GM23338 (cell line): ENCODE data around the gene CD163L1.

ENCODE experiments used
- CREB1 ChIP-seq: fragments of 250-450 bp; sonication (Bioruptor Pico); IDR thresholded peaks from 2 replicates; pipeline ENCODE4 v1.5.0; 2020; ENCODE audit warnings: low read depth, mild to moderate bottlenecking, moderate library complexity
- CTCF ChIP-seq, 2 experiments: fragments of 200-600 bp in 1 of 2; sonication (generic) in 1 of 2; conservative IDR thresholded peaks; 2 replicates each; pipeline versions ENCODE4 v1.5.1 to v1.6.1; 2016 to 2017; ENCODE audit warnings: antibody characterized with exemption in 2 of 2, low read depth in 2 of 2, mild to moderate bottlenecking in 2 of 2, moderate library complexity in 1 of 2
- EZH2 ChIP-seq: fragments of 200-600 bp; sonication (generic); IDR thresholded peaks from one replicate; pipeline ENCODE4 v1.8.0; 2017; ENCODE audit warnings: antibody characterized with exemption, mild to moderate bottlenecking, low read depth; ENCODE audit not compliant: unreplicated experiment
- EZH2phosphoT487 ChIP-seq: fragments of 200-600 bp; sonication (generic); IDR thresholded peaks from one replicate; pipeline ENCODE4 v1.8.1; 2018; ENCODE audit warnings: antibody characterized with exemption; ENCODE audit not compliant: unreplicated experiment
- JUNB ChIP-seq: IDR thresholded peaks from one replicate; pipeline ENCODE4 v1.6.1; 2016; ENCODE audit warnings: antibody characterized with exemption; ENCODE audit not compliant: unreplicated experiment
- NANOG ChIP-seq: IDR thresholded peaks from 2 replicates; pipeline ENCODE4 v1.6.1; 2016; ENCODE audit warnings: antibody characterized with exemption, borderline replicate concordance
- POLR2AphosphoS5 ChIP-seq: IDR thresholded peaks from 2 replicates; pipeline ENCODE4 v1.6.1; 2016; ENCODE audit warnings: antibody characterized with exemption, low read depth
- REST ChIP-seq: IDR thresholded peaks from one replicate; pipeline ENCODE4 v1.6.1; 2018; ENCODE audit warnings: antibody characterized with exemption; ENCODE audit not compliant: unreplicated experiment
- STAT1 ChIP-seq: IDR thresholded peaks from one replicate; pipeline ENCODE4 v1.6.1; 2016; ENCODE audit warnings: antibody characterized with exemption; ENCODE audit not compliant: unreplicated experiment
- ZNF114 ChIP-seq: fragments of 250-450 bp; sonication (Bioruptor Pico); IDR thresholded peaks from 2 replicates; pipeline ENCODE4 v1.5.0; 2020; ENCODE audit warnings: mild to moderate bottlenecking, moderate library complexity

- no peak for TF ChIP-seq CTCF (conservative IDR thresholded peaks at IDR 0.05; ENCODE audit: low read depth in 2 of 2)
- TF ChIP-seq STAT1 = no peak
- TF ChIP-seq POLR2AphosphoS5 = no peak
- TF ChIP-seq EZH2 = no peak
- no peak for TF ChIP-seq ZNF114 (CRISPR knock-in tag)
- TF ChIP-seq REST = no peak
- TF ChIP-seq JUNB = no peak
- TF ChIP-seq CREB1 (CRISPR knock-in tag) = no peak
- TF ChIP-seq NANOG = no peak
- no peak for TF ChIP-seq EZH2phosphoT487
Observed at GRCh38 chr12:7362734-7363133, 81.2 kb downstream of the CD163L1 start.
